HFF-Myc (cell line): ENCODE results near the gene NCLN.
"Not testable (repeated sequence)": the region's sequence is repeated elsewhere in the genome, so short reads cannot be mapped to it uniquely, and the experiment has no call there.

Experiments
- DNase-seq: peaks from one replicate; pipeline ENCODE4 v3.0.0-alpha.2; 2011; ENCODE audit warnings: low read depth; ENCODE audit errors: extremely low read depth
- H3K4me3 ChIP-seq: replicated peaks from 2 replicates; pipeline ENCODE4 v1.5.1; 2011; ENCODE audit warnings: low read depth, mild to moderate bottlenecking, control low read depth, low read length
- CTCF ChIP-seq: IDR thresholded peaks from 2 replicates; pipeline ENCODE4 v1.5.1; 2012; ENCODE audit warnings: mild to moderate bottlenecking, low read depth, low read length, control low read depth; ENCODE audit errors: missing control alignments

Gene NCLN

GRCh38 chr19:3163230-3163886 is 22.4 kb upstream of the NCLN start:
- H3K4me3 ChIP-seq: no peak overlapping the region
- peak; percentile 97 for TF ChIP-seq CTCF
- DNase-seq: no peak

- H3K4me3 ChIP-seq: no peak overlapping the region
- no peak for DNase-seq
- TF ChIP-seq CTCF: no peak
Measured at GRCh38 chr19:3163943-3164342, 21.8 kb upstream of the NCLN start.

- DNase-seq: no peak
- TF ChIP-seq CTCF: no peak
- no peak overlapping the region for H3K4me3 ChIP-seq
Measured at GRCh38 chr19:3167533-3168272, 18.0 kb upstream of the NCLN start.

- TF ChIP-seq CTCF: no peak
- DNase-seq: no peak
- H3K4me3 ChIP-seq: no peak overlapping the region
Measured at GRCh38 chr19:3171894-3172672, 13.6 kb upstream of the NCLN start.

- DNase-seq, H3K4me3 ChIP-seq: not testable (repeated sequence)
Measured at GRCh38 chr19:3172673-3173000, 13.1 kb upstream of the NCLN start.

GRCh38 chr19:3175781-3176714 is 9.7 kb upstream of the NCLN start:
- no peak overlapping the region for H3K4me3 ChIP-seq
- DNase-seq: peak; percentile 62

More at GRCh38 chr19:3175781-3176714, 9.7 kb upstream of the NCLN start:
- no peak for TF ChIP-seq CTCF
